ENCODE data around the gene PTPN1.

DNA sequence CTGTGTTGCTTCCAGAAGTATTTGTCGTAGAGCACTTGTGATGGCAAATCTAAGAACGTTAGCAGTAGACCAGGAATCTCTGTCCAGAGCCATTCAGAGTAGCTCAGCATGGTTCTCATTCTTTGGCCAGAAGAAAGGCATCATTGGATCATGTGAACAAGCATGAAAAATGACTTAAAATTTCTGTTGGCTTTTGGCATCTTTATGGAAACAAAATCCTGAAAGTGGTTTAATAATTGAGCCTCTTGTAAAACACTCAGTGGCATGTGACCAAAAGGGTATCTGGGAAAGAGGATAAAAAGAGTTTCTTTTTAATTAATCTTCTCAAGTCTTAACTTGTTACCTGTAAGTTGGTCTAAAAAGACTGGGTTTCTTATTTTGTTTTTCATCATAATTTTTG lies 55.2 kb downstream of the PTPN1 start:
- TF ChIP-seq U2AF1 (optimal IDR thresholded peaks at IDR 0.05; ENCODE audit: low read depth, low read length) (no peak), HES4 (CRISPR knock-in tag; IDR thresholded peaks at IDR 0.05; ENCODE audit: borderline replicate concordance) (no peak), TCF7L2 (IDR thresholded peaks at IDR 0.05; ENCODE audit: low read depth, low read length) (no peak), ZFP36 (IDR thresholded peaks at IDR 0.05; ENCODE audit: borderline replicate concordance, low read depth, low read length, partially characterized antibody) (no peak), NCOA5 (CRISPR knock-in tag; IDR thresholded peaks at IDR 0.05) (no peak)
